Prostate gland (tissue), 2 donors: Measurements from ENCODE around the gene C5AR2.

Experiments
- POLR2A ChIP-seq: fragments of 450-650 bp; IDR thresholded peaks from one replicate; pipeline ENCODE4 v1.6.1; 2016; ENCODE audit warnings: antibody characterized with exemption, mild to moderate bottlenecking
- POLR2AphosphoS5 ChIP-seq: sonication (generic); formaldehyde crosslinking; IDR thresholded peaks from one replicate; pipeline ENCODE4 v1.6.1; 2017; ENCODE audit warnings: antibody characterized with exemption
- TF ChIP-seq, protein P1 (sequence below), 4 experiments: fragments of 200-600 bp in 2 of 4; fragments of 450-650 bp in 2 of 4; sonication (generic) in 2 of 4; IDR thresholded peaks; 1 replicate in 3 of 4; 2 replicates in 1 of 4; pipeline ENCODE4 v1.5.1; 2016 to 2019; ENCODE audit warnings: antibody characterized with exemption in 4 of 4, mild to moderate bottlenecking in 2 of 4, moderate library complexity in 2 of 4

DNA sequence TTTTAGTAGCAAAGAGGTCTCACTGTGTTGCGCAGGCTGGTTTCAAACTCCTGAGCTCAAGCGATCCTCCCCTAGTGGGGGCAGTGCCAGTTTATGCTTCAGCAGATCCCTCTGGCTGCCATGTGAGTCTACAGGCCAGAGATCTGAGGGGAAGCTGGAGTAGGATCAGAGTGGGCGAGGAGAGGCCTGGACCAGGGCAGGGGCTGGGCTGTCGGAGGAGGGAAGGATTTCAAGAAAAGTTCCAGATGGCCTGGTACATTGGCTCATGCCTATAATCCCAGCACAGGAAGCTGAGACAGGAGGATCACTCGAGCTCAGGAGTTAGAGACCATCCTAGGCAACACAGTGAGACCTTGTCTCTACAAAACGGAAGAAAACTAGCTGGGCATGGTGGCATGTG is 27.0 kb downstream of the C5AR2 start:
- TF ChIP-seq, protein P1, sequence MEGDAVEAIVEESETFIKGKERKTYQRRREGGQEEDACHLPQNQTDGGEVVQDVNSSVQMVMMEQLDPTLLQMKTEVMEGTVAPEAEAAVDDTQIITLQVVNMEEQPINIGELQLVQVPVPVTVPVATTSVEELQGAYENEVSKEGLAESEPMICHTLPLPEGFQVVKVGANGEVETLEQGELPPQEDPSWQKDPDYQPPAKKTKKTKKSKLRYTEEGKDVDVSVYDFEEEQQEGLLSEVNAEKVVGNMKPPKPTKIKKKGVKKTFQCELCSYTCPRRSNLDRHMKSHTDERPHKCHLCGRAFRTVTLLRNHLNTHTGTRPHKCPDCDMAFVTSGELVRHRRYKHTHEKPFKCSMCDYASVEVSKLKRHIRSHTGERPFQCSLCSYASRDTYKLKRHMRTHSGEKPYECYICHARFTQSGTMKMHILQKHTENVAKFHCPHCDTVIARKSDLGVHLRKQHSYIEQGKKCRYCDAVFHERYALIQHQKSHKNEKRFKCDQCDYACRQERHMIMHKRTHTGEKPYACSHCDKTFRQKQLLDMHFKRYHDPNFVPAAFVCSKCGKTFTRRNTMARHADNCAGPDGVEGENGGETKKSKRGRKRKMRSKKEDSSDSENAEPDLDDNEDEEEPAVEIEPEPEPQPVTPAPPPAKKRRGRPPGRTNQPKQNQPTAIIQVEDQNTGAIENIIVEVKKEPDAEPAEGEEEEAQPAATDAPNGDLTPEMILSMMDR (IDR thresholded peaks at IDR 0.05) = no peak
- TF ChIP-seq POLR2A (no peak), POLR2AphosphoS5 (no peak)
